BLaER1 treated with 17β-estradiol and CSF1 and Interleukin-3, amounts not matched to agents 10 nM and 100 nM (cell line): ENCODE results near the gene ODR4.
"Not testable (repeated sequence)": the region's sequence is repeated elsewhere in the genome, so short reads cannot be mapped to it uniquely, and the experiment has no call there.

ENCODE experiments used
- H3K27ac ChIP-seq, 11 experiments: shearing (Covaris generic); formaldehyde crosslinking; 2 replicates each; pipeline ENCODE4 v1.8.1; 2022
- H3K27me3 ChIP-seq, 11 experiments: shearing (Covaris generic); formaldehyde crosslinking; 2 replicates each; pipeline ENCODE4 v1.8.1; 2022
- H3K36me3 ChIP-seq, 11 experiments: shearing (Covaris generic); formaldehyde crosslinking; 2 replicates each; pipeline ENCODE4 v1.8.1; 2022
- H3K4me1 ChIP-seq, 10 experiments: shearing (Covaris generic); formaldehyde crosslinking; 2 replicates each; pipeline ENCODE4 v1.8.1; 2022
- H3K4me2 ChIP-seq, 11 experiments: shearing (Covaris generic); formaldehyde crosslinking; 2 replicates each; pipeline ENCODE4 v1.8.1; 2022
- H3K4me3 ChIP-seq, 10 experiments: shearing (Covaris generic); formaldehyde crosslinking; 2 replicates each; pipeline ENCODE4 v1.8.1; 2022
- H3K9ac ChIP-seq, 11 experiments: shearing (Covaris generic); formaldehyde crosslinking; 2 replicates each; pipeline ENCODE4 v1.8.1; 2022
- H3K9me3 ChIP-seq, 11 experiments: shearing (Covaris generic); formaldehyde crosslinking; replicated peaks in 1 of 11; 2 replicates each; pipeline ENCODE4 v1.8.1; 2022
- H4K20me1 ChIP-seq, 11 experiments: shearing (Covaris generic); formaldehyde crosslinking; 2 replicates each; pipeline ENCODE4 v1.8.1; 2022
- Cebpa-rat ChIP-seq, 11 experiments: shearing (Covaris generic); IDR thresholded peaks; 2 replicates each; pipeline ENCODE4 v1.8.1; 2022

ODR4 gene

GRCh38 chr1:186375929-186376319 is 286 bp downstream of the ODR4 start:
- H3K27me3 ChIP-seq, result no peaks in the 10 kb centered on the region
- H4K20me1 ChIP-seq, result peaks cover 7 to 77% (median 40%) of the 10 kb centered on the region in 11 experiments; a peak in 17 of 22 replicates
- peak overlapping the region; percentile 83 to 99 (median 91); a peak in 20 of 22 replicates for H3K4me2 ChIP-seq
- peaks cover 35 to 52% (median 42%) of the 10 kb centered on the region in 11 experiments for H3K36me3 ChIP-seq
- H3K9ac ChIP-seq, result peak overlapping the region; percentile 85 to 92 (median 87)
- no peak for TF ChIP-seq Cebpa-rat (IDR thresholded peaks at IDR 0.05)
- H3K9me3 ChIP-seq, result no peaks in the 10 kb centered on the region
- peaks cover 9 to 31% (median 23%) of the 10 kb centered on the region in 10 experiments for H3K4me1 ChIP-seq
- H3K27ac ChIP-seq, result peak overlapping the region; percentile 76 to 92 (median 86)
- H3K4me3 ChIP-seq, result peak overlapping the region; percentile 79 to 98 (median 92)

GRCh38 chr1:186386725-186387383 is 11.2 kb downstream of the ODR4 start:
- H4K20me1 ChIP-seq, result peaks cover 0 to 9% (median 0%) of the 10 kb centered on the region in 11 experiments; a peak in 6 of 22 replicates
- H3K9ac ChIP-seq, result no peak overlapping the region
- H3K36me3 ChIP-seq, result peaks cover 76 to 98% (median 86%) of the 10 kb centered on the region in 11 experiments
- H3K4me1 ChIP-seq, result peaks cover 0 to 5% (median 0%) of the 10 kb centered on the region in 10 experiments; a peak in 1 of 20 replicates
- H3K27me3 ChIP-seq, result no peaks in the 10 kb centered on the region
- no peak for TF ChIP-seq Cebpa-rat (IDR thresholded peaks at IDR 0.05)
- H3K4me2 ChIP-seq, result no peak overlapping the region
- no peak overlapping the region for H3K4me3 ChIP-seq
- no peaks in the 10 kb centered on the region for H3K9me3 ChIP-seq
- H3K27ac ChIP-seq, result no peak overlapping the region

- Histone ChIP-seq H4K20me1 (peaks cover 0 to 9% (median 0%) of the 10 kb centered on the region in 11 experiments; a peak in 5 of 22 replicates), H3K9me3 (no peaks in the 10 kb centered on the region), H3K9ac (no peak overlapping the region), H3K4me1 (peaks cover 0 to 5% (median 0%) of the 10 kb centered on the region in 10 experiments; a peak in 1 of 20 replicates), H3K4me3 (no peak overlapping the region), H3K27ac (no peak overlapping the region), H3K36me3 (peaks cover 75 to 98% (median 86%) of the 10 kb centered on the region in 11 experiments), H3K27me3 (no peaks in the 10 kb centered on the region), H3K4me2 (no peak overlapping the region)
- no peak for TF ChIP-seq Cebpa-rat (IDR thresholded peaks at IDR 0.05)
Observed at GRCh38 chr1:186390925-186391324, 15.3 kb downstream of the ODR4 start.

- Histone ChIP-seq H3K4me2 (no peak overlapping the region), H3K4me1 (peaks cover 0 to 5% (median 0%) of the 10 kb centered on the region in 10 experiments; a peak in 1 of 20 replicates), H3K27me3 (no peaks in the 10 kb centered on the region), H3K9ac (no peak overlapping the region), H3K27ac (no peak overlapping the region), H3K4me3 (no peak overlapping the region), H3K9me3 (no peaks in the 10 kb centered on the region), H3K36me3 (peaks cover 77 to 98% (median 88%) of the 10 kb centered on the region in 11 experiments), H4K20me1 (peaks cover 0 to 8% (median 0%) of the 10 kb centered on the region in 11 experiments; a peak in 5 of 22 replicates)
- no peak for TF ChIP-seq Cebpa-rat (IDR thresholded peaks at IDR 0.05)
Observed at GRCh38 chr1:186391841-186392240, 16.2 kb downstream of the ODR4 start.

- not testable (repeated sequence) for H3K27ac ChIP-seq, H3K27me3 ChIP-seq, H3K9ac ChIP-seq, H3K9me3 ChIP-seq, H3K4me2 ChIP-seq, H4K20me1 ChIP-seq, H3K4me1 ChIP-seq, H3K4me3 ChIP-seq
- peaks cover 76 to 98% (median 88%) of the 10 kb centered on the region in 11 experiments for H3K36me3 ChIP-seq
Observed at GRCh38 chr1:186392711-186393110, 17.1 kb downstream of the ODR4 start.

- not testable (repeated sequence) for H3K27ac ChIP-seq
Observed at GRCh38 chr1:186401446-186401845, 25.8 kb downstream of the ODR4 start.

GRCh38 chr1:186403632-186404031 is 28.0 kb downstream of the ODR4 start:
- no peak overlapping the region for H3K27ac ChIP-seq
- peaks cover 0 to 3% (median 0%) of the 10 kb centered on the region in 11 experiments; a peak in 1 of 22 replicates for H4K20me1 ChIP-seq
- no peak overlapping the region for H3K9ac ChIP-seq
- TF ChIP-seq Cebpa-rat (IDR thresholded peaks at IDR 0.05), result no peak
- H3K4me3 ChIP-seq, result no peak overlapping the region
- no peak overlapping the region for H3K4me2 ChIP-seq
- peaks cover 50 to 94% (median 78%) of the 10 kb centered on the region in 11 experiments for H3K36me3 ChIP-seq
- H3K4me1 ChIP-seq, result no peaks in the 10 kb centered on the region
- no peaks in the 10 kb centered on the region for H3K9me3 ChIP-seq
- H3K27me3 ChIP-seq, result no peaks in the 10 kb centered on the region

More at GRCh38 chr1:186401446-186401845, 25.8 kb downstream of the ODR4 start:
- not testable (repeated sequence) for H3K9me3 ChIP-seq, H3K4me3 ChIP-seq, H3K27me3 ChIP-seq, H3K4me2 ChIP-seq, H4K20me1 ChIP-seq, H3K4me1 ChIP-seq, H3K9ac ChIP-seq
- peaks cover 51 to 97% (median 78%) of the 10 kb centered on the region in 11 experiments for H3K36me3 ChIP-seq

GRCh38 chr1:186404454-186405051 is 28.9 kb downstream of the ODR4 start:
- H3K4me2 ChIP-seq, result no peak overlapping the region

GRCh38 chr1:186409091-186409490 is 33.5 kb downstream of the ODR4 start:
- Histone ChIP-seq H3K27me3 (no peaks in the 10 kb centered on the region), H3K4me1 (no peaks in the 10 kb centered on the region), H3K36me3 (peaks cover 48 to 90% (median 71%) of the 10 kb centered on the region in 11 experiments), H3K9me3 (no peaks in the 10 kb centered on the region), H3K4me2 (no peak overlapping the region), H3K27ac (no peak overlapping the region), H4K20me1 (no peaks in the 10 kb centered on the region), H3K4me3 (no peak overlapping the region), H3K9ac (no peak overlapping the region)
- TF ChIP-seq Cebpa-rat (IDR thresholded peaks at IDR 0.05), result no peak

More at GRCh38 chr1:186404454-186405051, 28.9 kb downstream of the ODR4 start:
- peaks cover 49 to 94% (median 77%) of the 10 kb centered on the region in 11 experiments for H3K36me3 ChIP-seq
- no peak overlapping the region for H3K27ac ChIP-seq
- H3K4me1 ChIP-seq, result no peaks in the 10 kb centered on the region
- TF ChIP-seq Cebpa-rat (IDR thresholded peaks at IDR 0.05), result no peak
- no peak overlapping the region for H3K4me3 ChIP-seq
- no peaks in the 10 kb centered on the region for H3K27me3 ChIP-seq
- H3K9me3 ChIP-seq, result no peaks in the 10 kb centered on the region
- peaks cover 0 to 3% (median 0%) of the 10 kb centered on the region in 11 experiments; a peak in 1 of 22 replicates for H4K20me1 ChIP-seq
- no peak overlapping the region for H3K9ac ChIP-seq
